ENCODE data around the gene CAMSAP2. TPM values are rescaled to one million over a fixed set of nuclear protein-coding genes. Genes with fewer than 3 reads are reported as not detected.

CAMSAP2 gene
- total and polyA plus RNA-seq, 9 donors, result 14.5 to 44.5 (median 33.6) TPM

GRCh38 chr1:200899954-200900867 is 161.5 kb downstream of the CAMSAP2 start:
- H3K9me3 ChIP-seq, result no peaks in the 10 kb centered on the region
- no peak for DNase-seq
- intact Hi-C loops (cut with DNase I), result no loop called here
- no peaks in the 10 kb centered on the region for H3K36me3 ChIP-seq
- no peaks in the 10 kb centered on the region for H3K4me1 ChIP-seq (ENCODE audit: insufficient read depth)
- TF ChIP-seq POLR2A (IDR thresholded peaks at IDR 0.05) (no peak), EP300 (IDR thresholded peaks at IDR 0.05) (no peak), CTCF (IDR thresholded peaks at IDR 0.05) (no peak)
- H3K4me3 ChIP-seq, result no peak overlapping the region
- no peak overlapping the region for H3K27ac ChIP-seq
- 93 to 95% (median 95%) methylated on average over 16 of the region's 16 CpGs for WGBS, 3 donors
- H3K27me3 ChIP-seq, result no peaks in the 10 kb centered on the region

GRCh38 chr1:200900877-200901276 is 162.2 kb downstream of the CAMSAP2 start:
- 87 to 94% (median 92%) methylated on average over 17 of the region's 17 CpGs for WGBS, 3 donors
- H3K4me3 ChIP-seq, result no peak overlapping the region
- H3K9me3 ChIP-seq, result no peaks in the 10 kb centered on the region
- no peaks in the 10 kb centered on the region for H3K36me3 ChIP-seq
- no peaks in the 10 kb centered on the region for H3K4me1 ChIP-seq (ENCODE audit: insufficient read depth)
- no peak overlapping the region for H3K27ac ChIP-seq
- TF ChIP-seq CTCF (IDR thresholded peaks at IDR 0.05) (no peak), EP300 (IDR thresholded peaks at IDR 0.05) (no peak), POLR2A (IDR thresholded peaks at IDR 0.05) (no peak)
- no peaks in the 10 kb centered on the region for H3K27me3 ChIP-seq
- no peak for DNase-seq
- intact Hi-C loops (cut with DNase I), result no loop called here

- 94 to 96% (median 95%) methylated on average over 5 of the region's 5 CpGs for WGBS, 3 donors
- intact Hi-C loops (cut with DNase I), result no loop called here
- no peaks in the 10 kb centered on the region for H3K27me3 ChIP-seq
- H3K36me3 ChIP-seq, result no peaks in the 10 kb centered on the region
- H3K4me3 ChIP-seq, result no peak overlapping the region
- DNase-seq, result no peak
- no peak overlapping the region for H3K27ac ChIP-seq
- H3K9me3 ChIP-seq, result no peaks in the 10 kb centered on the region
- no peaks in the 10 kb centered on the region for H3K4me1 ChIP-seq (ENCODE audit: insufficient read depth)
- no peak for TF ChIP-seq POLR2A (IDR thresholded peaks at IDR 0.05)
- TF ChIP-seq CTCF (IDR thresholded peaks at IDR 0.05), result no peak
- no peak for TF ChIP-seq EP300 (IDR thresholded peaks at IDR 0.05)
These were observed 162.7 kb downstream of the CAMSAP2 start for GRCh38 chr1:200901350-200901749.

GRCh38 chr1:200901796-200902444 is 163.2 kb downstream of the CAMSAP2 start:
- 59 to 62% (median 60%) methylated on average over 8 of the region's 8 CpGs for WGBS, 3 donors
- H3K36me3 ChIP-seq, result no peaks in the 10 kb centered on the region
- DNase-seq, result no peak
- H3K27ac ChIP-seq, result no peak overlapping the region
- no peaks in the 10 kb centered on the region for H3K27me3 ChIP-seq
- H3K4me3 ChIP-seq, result no peak overlapping the region
- no peak for TF ChIP-seq POLR2A (IDR thresholded peaks at IDR 0.05)
- TF ChIP-seq CTCF (IDR thresholded peaks at IDR 0.05), result no peak
- TF ChIP-seq EP300 (IDR thresholded peaks at IDR 0.05), result no peak
- H3K9me3 ChIP-seq, result no peaks in the 10 kb centered on the region
- intact Hi-C loops (cut with DNase I), result no loop called here
- no peaks in the 10 kb centered on the region for H3K4me1 ChIP-seq (ENCODE audit: insufficient read depth)
